Endodermal cell (in vitro differentiated cells): Measurements from ENCODE around the gene SGCD. TPM values are rescaled to one million over a fixed set of nuclear protein-coding genes. Genes with fewer than 3 reads are reported as not detected.

Experiments
- DNase-seq: peaks from one replicate; pipeline ENCODE4 v3.0.0-alpha.2; 2017
- H3K27ac ChIP-seq: 2 replicates; pipeline ENCODE4 v1.5.1; 2013; ENCODE audit warnings: mild to moderate bottlenecking, low read depth, low read length, moderate library complexity
- H3K27me3 ChIP-seq: 2 replicates; pipeline ENCODE4 v1.6.1; 2013; ENCODE audit warnings: mild to moderate bottlenecking, low read length, moderate library complexity; ENCODE audit not compliant: insufficient read depth, control insufficient read depth, poor library complexity, severe bottlenecking
- H3K36me3 ChIP-seq: 2 replicates; pipeline ENCODE4 v1.7.0; 2013; ENCODE audit warnings: mild to moderate bottlenecking, low read length, moderate library complexity; ENCODE audit not compliant: control insufficient read depth, insufficient read depth
- H3K4me1 ChIP-seq: one replicate; pipeline ENCODE4 v1.7.0; 2013; ENCODE audit warnings: low read length; ENCODE audit not compliant: control insufficient read depth, insufficient read depth
- H3K4me3 ChIP-seq: 2 replicates; pipeline ENCODE4 v1.5.1; 2013; ENCODE audit warnings: mild to moderate bottlenecking, low read length, moderate library complexity
- H3K9ac ChIP-seq: 2 replicates; pipeline ENCODE4 v1.6.1; 2013; ENCODE audit warnings: mild to moderate bottlenecking, low read length, moderate library complexity; ENCODE audit not compliant: poor library complexity, severe bottlenecking; ENCODE audit errors: extremely low read depth
- H3K9me3 ChIP-seq: 2 replicates; pipeline ENCODE4 v1.6.1; 2013; ENCODE audit warnings: mild to moderate bottlenecking, low read length, moderate library complexity; ENCODE audit not compliant: control insufficient read depth
- H3K27ac Mint-ChIP-seq: 2 replicates; pipeline ENCODE4 v1.8.0; 2020; ENCODE audit warnings: mixed read lengths
- H3K27me3 Mint-ChIP-seq: 2 replicates; pipeline ENCODE4 v1.8.0; 2021; ENCODE audit warnings: mild to moderate bottlenecking, mixed read lengths; ENCODE audit not compliant: insufficient read depth
- H3K36me3 Mint-ChIP-seq: 2 replicates; pipeline ENCODE4 v1.8.0; 2020; ENCODE audit warnings: low read depth, mixed read lengths
- H3K4me1 Mint-ChIP-seq: 2 replicates; pipeline ENCODE4 v1.8.0; 2020; ENCODE audit warnings: mixed read lengths
- H3K4me3 Mint-ChIP-seq: 2 replicates; pipeline ENCODE4 v1.8.0; 2020; ENCODE audit warnings: mild to moderate bottlenecking, moderate library complexity, mixed read lengths
- H3K9me3 Mint-ChIP-seq: 2 replicates; pipeline ENCODE4 v1.8.0; 2020; ENCODE audit warnings: mild to moderate bottlenecking, mixed read lengths
- CTCF ChIP-seq: fragments of 200-600 bp; sonication (generic); conservative IDR thresholded peaks from 2 replicates; pipeline ENCODE4 v1.5.0; 2021; ENCODE audit warnings: antibody characterized with exemption, mild to moderate bottlenecking
- WGBS, 2 experiments: methylation state at CpG; one replicate each; pipeline versions ENCODE4 v1.1.5 to v1.1.7; 2013; ENCODE audit warnings: missing lambda C conversion rate in 2 of 2, mixed read lengths in 1 of 2; ENCODE audit not compliant: insufficient coverage in 1 of 2, insufficient read length in 1 of 2; 5-methylcytosine and 5-hydroxymethylcytosine counted together
- total RNA-seq, 2 donors: library from RNA; stranded (reverse); fragmentation: NEBNext Ultra II Directional in 1 of 2; extraction: Animal tissue kit (Norgen Biotek cat#: 25700) in 1 of 2; gene quantifications; 2 replicates in 1 of 2; 3 replicates in 1 of 2; pipeline ENCODE4 v1.2.1, GENCODE V29; 2021

Gene SGCD
- total RNA-seq, 2 donors from 2014 or later = 0.04 to 0.42 TPM

- no peaks in the 10 kb centered on the region for H3K9me3 ChIP-seq
- no peak overlapping the region for H3K9ac ChIP-seq
- Mint-ChIP-seq H3K36me3 (no peaks in the 10 kb centered on the region), H3K4me3 (no peak overlapping the region), H3K4me1 (no peaks in the 10 kb centered on the region), H3K27ac (no peak overlapping the region), H3K27me3 (no peaks in the 10 kb centered on the region), H3K9me3 (no peaks in the 10 kb centered on the region)
- TF ChIP-seq CTCF = no peak
- no peaks in the 10 kb centered on the region for H3K36me3 ChIP-seq
- no peak for DNase-seq
- no peaks in the 10 kb centered on the region for H3K27me3 ChIP-seq
- no peaks in the 10 kb centered on the region for H3K4me1 ChIP-seq
- no peak overlapping the region for H3K4me3 ChIP-seq
- H3K27ac ChIP-seq = no peak overlapping the region
Observed at GRCh38 chr5:156366521-156366920, 39.6 kb downstream of the SGCD start.

GRCh38 chr5:156367597-156367996 lies 40.6 kb downstream of the SGCD start:
- no peaks in the 10 kb centered on the region for H3K36me3 Mint-ChIP-seq
- no peak overlapping the region for H3K4me3 Mint-ChIP-seq
- no peak for TF ChIP-seq CTCF
- H3K27ac Mint-ChIP-seq = no peak overlapping the region
- H3K9ac ChIP-seq = no peak overlapping the region
- DNase-seq = no peak
- H3K27ac ChIP-seq = no peak overlapping the region
- H3K4me1 ChIP-seq = no peaks in the 10 kb centered on the region
- H3K27me3 ChIP-seq = no peaks in the 10 kb centered on the region
- no peaks in the 10 kb centered on the region for H3K27me3 Mint-ChIP-seq
- no peaks in the 10 kb centered on the region for H3K4me1 Mint-ChIP-seq
- no peak overlapping the region for H3K4me3 ChIP-seq
- H3K9me3 Mint-ChIP-seq = no peaks in the 10 kb centered on the region
- 87 to 88% methylated on average over 1 to 3 of the region's 3 CpGs for WGBS, 2 experiments
- no peaks in the 10 kb centered on the region for H3K36me3 ChIP-seq
- H3K9me3 ChIP-seq = no peaks in the 10 kb centered on the region

GRCh38 chr5:156375895-156376495 lies 49.0 kb downstream of the SGCD start:
- TF ChIP-seq CTCF = no peak
- H3K9me3 Mint-ChIP-seq = no peaks in the 10 kb centered on the region
- Histone ChIP-seq H3K27me3 (no peaks in the 10 kb centered on the region), H3K4me3 (no peak overlapping the region), H3K4me1 (no peaks in the 10 kb centered on the region), H3K27ac (no peak overlapping the region), H3K9ac (no peak overlapping the region), H3K9me3 (no peaks in the 10 kb centered on the region), H3K36me3 (no peaks in the 10 kb centered on the region)
- no peak overlapping the region for H3K27ac Mint-ChIP-seq
- whole genome bisulfite sequencing, 2 experiments = 94 to 100% methylated on average over 2 to 3 of the region's 3 CpGs
- no peaks in the 10 kb centered on the region for H3K27me3 Mint-ChIP-seq
- no peak for DNase-seq
- H3K4me3 Mint-ChIP-seq = no peak overlapping the region
- no peaks in the 10 kb centered on the region for H3K4me1 Mint-ChIP-seq
- no peaks in the 10 kb centered on the region for H3K36me3 Mint-ChIP-seq
